A549 treated with AZD2906 at 1 μM for 4 hours (cell line): ENCODE data around the gene RRP9. TPM values are rescaled to one million over a fixed set of nuclear protein-coding genes. Genes with fewer than 3 reads are reported as not detected.

Experiments
- total RNA-seq: library from RNA; stranded (reverse); fragments of 200-300 nt; extraction: Qiagen RNA extraction; gene quantifications from 5 replicates; pipeline ENCODE4 v1.2.3, GENCODE V29; 2022

The RRP9 gene, protein sequence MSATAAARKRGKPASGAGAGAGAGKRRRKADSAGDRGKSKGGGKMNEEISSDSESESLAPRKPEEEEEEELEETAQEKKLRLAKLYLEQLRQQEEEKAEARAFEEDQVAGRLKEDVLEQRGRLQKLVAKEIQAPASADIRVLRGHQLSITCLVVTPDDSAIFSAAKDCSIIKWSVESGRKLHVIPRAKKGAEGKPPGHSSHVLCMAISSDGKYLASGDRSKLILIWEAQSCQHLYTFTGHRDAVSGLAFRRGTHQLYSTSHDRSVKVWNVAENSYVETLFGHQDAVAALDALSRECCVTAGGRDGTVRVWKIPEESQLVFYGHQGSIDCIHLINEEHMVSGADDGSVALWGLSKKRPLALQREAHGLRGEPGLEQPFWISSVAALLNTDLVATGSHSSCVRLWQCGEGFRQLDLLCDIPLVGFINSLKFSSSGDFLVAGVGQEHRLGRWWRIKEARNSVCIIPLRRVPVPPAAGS
- 33.5 to 47.3 TPM (median 42.8 TPM) in 5 replicates for total RNA-seq

GRCh38 chr3:51941798-51942602 is at the start of gene RRP9, which contains the start of gene PARP3:
Gene RRP9, minus strand, starts transcription at chr3:51941904. Its CDS starts 37 bp downstream, at chr3:51941867.
Gene PARP3, plus strand, starts transcription at chr3:51942363. Its CDS starts 993 bp downstream, at chr3:51943356.

GRCh38 chr3:51982838-51983577 is 41.3 kb upstream of the RRP9 start, which contains the start of gene ACY1:
Gene ACY1, plus strand, starts transcription at chr3:51983535. Its CDS starts 530 bp downstream, at chr3:51984065.

GRCh38 chr3:51974963-51975851 is 33.5 kb upstream of the RRP9 start, which contains the start of gene ABHD14A:
Gene ABHD14A, plus strand, starts transcription at chr3:51975064. Its CDS starts 72 bp downstream, at chr3:51975136.

DNA sequence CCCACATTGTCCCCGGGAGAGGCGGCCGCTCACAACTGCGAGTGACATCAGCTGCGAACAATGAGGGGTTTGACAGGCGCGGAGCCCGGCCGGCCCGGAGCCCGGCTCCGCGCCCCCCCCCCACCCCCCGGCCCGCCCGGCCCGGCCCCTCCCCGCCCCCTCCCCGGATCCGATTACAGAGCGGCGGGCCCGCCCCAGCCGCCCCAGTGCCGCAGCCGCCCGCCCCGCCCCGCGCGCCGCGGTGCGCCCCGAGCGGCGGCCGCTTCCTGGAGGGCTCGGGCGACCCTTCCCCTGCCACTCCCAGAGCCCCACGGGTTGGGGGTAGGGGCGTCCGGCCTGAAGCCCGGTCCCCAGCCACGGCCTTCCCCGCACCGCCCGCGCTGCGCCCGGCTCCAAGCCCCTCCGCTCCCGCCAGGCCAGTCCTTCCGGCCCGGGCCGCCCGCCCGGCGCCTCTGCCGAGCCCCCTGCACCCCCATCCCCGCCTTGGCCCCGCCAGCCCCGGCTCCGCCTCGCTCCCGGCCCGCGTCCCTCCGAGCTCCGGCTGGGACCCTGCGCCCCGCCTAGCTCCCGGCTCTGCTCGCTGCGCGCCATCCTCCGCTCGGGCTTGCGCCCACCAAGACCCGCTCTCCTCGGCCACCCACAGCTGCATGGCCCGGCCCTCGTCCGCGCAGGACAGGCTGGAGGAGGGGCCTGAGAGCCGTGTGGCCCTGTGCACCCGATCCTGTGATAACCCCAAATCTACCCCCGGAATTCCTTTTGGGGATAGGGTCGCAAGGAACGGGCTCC is 25.9 kb upstream of the RRP9 start, which contains the start of gene PCBP4:
Gene PCBP4, minus strand, starts transcription at position 71 of the 786 bp plus-strand sequence. CDS start 6,214 bp downstream, outside the sequence.

GRCh38 chr3:51955175-51955892 is 13.6 kb upstream of the RRP9 start, which contains the start of gene GPR62:
Gene GPR62, plus strand, starts transcription at chr3:51955381. Its CDS starts 272 bp downstream, at chr3:51955653.

Other genes with a start within 250 kb of the RRP9 start
- gene GRM2, start 234.8 kb downstream of the RRP9 start, total RNA-seq, result 0.03 to 0.05 TPM (median 0.04 TPM) in 4 of 5 replicates, not detected in the other
- not detected in 5 replicates for gene IQCF6, start 162.7 kb downstream of the RRP9 start, total RNA-seq
- not detected in 5 replicates for gene IQCF2, start 80.3 kb downstream of the RRP9 start, total RNA-seq
- gene IQCF5, start 66.3 kb downstream of the RRP9 start, total RNA-seq, result not detected in 5 replicates
- gene IQCF1, start 38.6 kb downstream of the RRP9 start, total RNA-seq, result not detected in 5 replicates
- gene PARP3, start 459 bp upstream of the RRP9 start, total RNA-seq, result 8.0 to 10.4 TPM (median 9.4 TPM) in 5 replicates
- not detected in 5 replicates for gene GPR62, start 13.5 kb upstream of the RRP9 start, total RNA-seq
- 12.1 to 15.2 TPM (median 14.0 TPM) in 5 replicates for gene PCBP4, start 25.6 kb upstream of the RRP9 start, total RNA-seq
- 27.4 to 34.9 TPM (median 34.2 TPM) in 5 replicates for gene ABHD14B, start 32.1 kb upstream of the RRP9 start, total RNA-seq
- 11.4 to 15.9 TPM (median 15.6 TPM) in 5 replicates for gene ABHD14A, start 33.2 kb upstream of the RRP9 start, total RNA-seq
- 22.3 to 27.8 TPM (median 25.4 TPM) in 5 replicates for gene ACY1, start 41.6 kb upstream of the RRP9 start, total RNA-seq
- gene RPL29, start 54.0 kb upstream of the RRP9 start, total RNA-seq, result 1,307 to 1,420 TPM (median 1,337 TPM) in 5 replicates
- 19.0 to 20.8 TPM (median 20.0 TPM) in 5 replicates for gene DUSP7, start 114.7 kb upstream of the RRP9 start, total RNA-seq
- gene POC1A, start 212.5 kb upstream of the RRP9 start, total RNA-seq, result 16.6 to 19.5 TPM (median 18.9 TPM) in 5 replicates